ENCODE data around the gene ASTN2. TPM values are rescaled to one million over a fixed set of nuclear protein-coding genes. Genes with fewer than 3 reads are reported as not detected.

Gene ASTN2
- total and polyA plus RNA-seq, 10 of the 15 experiments (the other 5 are each of a cell fraction or from before 2014, with no cell fraction given) = 1.4 to 15.7 (median 7.0) TPM

GRCh38 chr9:116741742-116742141, 673.1 kb downstream of the ASTN2 start:
- DNase-seq (ENCODE audit: low read depth, low spot score) (no peak), ATAC-seq (no peak), FAIRE-seq (no peak)
- Histone ChIP-seq H3K9ac (ENCODE audit: control insufficient read depth, insufficient read depth, low read length) (no peak overlapping the region), H3K4me2 (ENCODE audit: control insufficient read depth, insufficient read depth) (no peak overlapping the region), H4K20me1 (ENCODE audit: control insufficient read depth, insufficient read depth) (no peaks in the 10 kb centered on the region), H3K4me3 (no peak overlapping the region), H3K4me1 (ENCODE audit: control insufficient read depth, insufficient read depth, low read length) (no peaks in the 10 kb centered on the region), H2AFZ (ENCODE audit: control insufficient read depth, low read depth, low read length) (no peak overlapping the region), H3K36me3 (ENCODE audit: control insufficient read depth in 2 of 2, insufficient read depth in 2 of 2, low read length in 1 of 2) (no peaks in the 10 kb centered on the region), H3K79me2 (ENCODE audit: control insufficient read depth, insufficient read depth, low read length) (no peaks in the 10 kb centered on the region), H3K27ac (ENCODE audit: control insufficient read depth, insufficient read depth) (no peak overlapping the region), H3K27me3 (replicated peaks in 1 of 2; ENCODE audit: control insufficient read depth in 2 of 2, insufficient read depth in 2 of 2, low read length in 1 of 2) (no peaks in the 10 kb centered on the region), H3K9me3 (replicated peaks; ENCODE audit: control insufficient read depth, insufficient read depth, low read length) (no peaks in the 10 kb centered on the region)
- intact Hi-C loops (cut with micrococcal nuclease; ENCODE audit: unreplicated experiment) = no loop called here
- RAD21 ChIA-PET (ENCODE audit: unreplicated experiment) = no interaction called here
- no peak for TF ChIP-seq RELB (IDR thresholded peaks at IDR 0.05; ENCODE audit: low read depth)
- peak; percentile 63; the same call in 1 of the 2 replicates for TF ChIP-seq ZNF24 (IDR thresholded peaks at IDR 0.05)
- POLR2A ChIA-PET = no interaction called here
- SMC1A ChIA-PET (ENCODE audit: uncharacterized antibody, unreplicated experiment) = no interaction called here
- in situ Hi-C loops (cut with MboI) = loop anchor here (25.0 kb wide), 1 partner anchor 671 kb away; the partner anchor contains the start of gene ASTN2
- BruUV-seq (replicated peaks) = no TSS peak
- CTCF ChIA-PET = interaction anchor here (3.3 kb wide), 1 partner anchor 119 kb away, joined by 22 read pairs; no protein-coding TSS in a partner anchor
- 0% methylated on average over 2 of the region's 2 CpGs for WGBS (ENCODE audit: insufficient coverage, insufficient replicate concordance, low lambda C conversion rate, missing lambda C conversion rate)

- RAD21 ChIA-PET (ENCODE audit: unreplicated experiment) = no interaction called here
- FAIRE-seq = no peak
- no peak for TF ChIP-seq SIX5 (IDR thresholded peaks at IDR 0.05; ENCODE audit: low read depth, low read length, severe bottlenecking)
- TF ChIP-seq CHD2 (IDR thresholded peaks at IDR 0.05; ENCODE audit: borderline replicate concordance, low read depth, low read length) = no peak
- TF ChIP-seq MTA2 (IDR thresholded peaks at IDR 0.05; ENCODE audit: low read depth) = no peak
- TF ChIP-seq HDGF (IDR thresholded peaks at IDR 0.05) = no peak
- TF ChIP-seq ZSCAN29 (IDR thresholded peaks at IDR 0.05) = no peak
- no peak for TF ChIP-seq TCF3 (IDR thresholded peaks at IDR 0.05; ENCODE audit: borderline replicate concordance, insufficient read depth, low read depth, low read length)
- TF ChIP-seq IRF5 (IDR thresholded peaks at IDR 0.05; ENCODE audit: borderline replicate concordance) = no peak
- no peak for TF ChIP-seq TBL1XR1 (IDR thresholded peaks at IDR 0.05; ENCODE audit: low read depth, low read length)
- TF ChIP-seq RELB (IDR thresholded peaks at IDR 0.05; ENCODE audit: low read depth) = no peak
- TF ChIP-seq RAD21 (IDR thresholded peaks at IDR 0.05; ENCODE audit: insufficient read depth, low read depth, low read length) = no peak
- no peak for TF ChIP-seq PAX5 (IDR thresholded peaks at IDR 0.05; ENCODE audit: borderline replicate concordance, low read depth, low read length)
Measured at GRCh38 chr9:116741086-116741740, 673.6 kb downstream of the ASTN2 start.

More at GRCh38 chr9:116741086-116741740, 673.6 kb downstream of the ASTN2 start:
- Histone ChIP-seq H3K79me2 (ENCODE audit: control insufficient read depth, insufficient read depth, low read length) (no peaks in the 10 kb centered on the region), H3K4me2 (ENCODE audit: control insufficient read depth, insufficient read depth) (no peak overlapping the region), H4K20me1 (ENCODE audit: control insufficient read depth, insufficient read depth) (no peaks in the 10 kb centered on the region), H3K36me3 (ENCODE audit: control insufficient read depth in 2 of 2, insufficient read depth in 2 of 2, low read length in 1 of 2) (no peaks in the 10 kb centered on the region), H3K9ac (ENCODE audit: control insufficient read depth, insufficient read depth, low read length) (no peak overlapping the region), H3K4me1 (ENCODE audit: control insufficient read depth, insufficient read depth, low read length) (no peaks in the 10 kb centered on the region), H3K27ac (ENCODE audit: control insufficient read depth, insufficient read depth) (no peak overlapping the region), H3K27me3 (replicated peaks in 1 of 2; ENCODE audit: control insufficient read depth in 2 of 2, insufficient read depth in 2 of 2, low read length in 1 of 2) (no peaks in the 10 kb centered on the region), H3K9me3 (replicated peaks; ENCODE audit: control insufficient read depth, insufficient read depth, low read length) (no peaks in the 10 kb centered on the region), H3K4me3 (no peak overlapping the region), H2AFZ (ENCODE audit: control insufficient read depth, low read depth, low read length) (no peak overlapping the region)
- SMC1A ChIA-PET (ENCODE audit: uncharacterized antibody, unreplicated experiment) = no interaction called here
- DNase-seq (ENCODE audit: low read depth, low spot score) (no peak), ATAC-seq (no peak)
- in situ Hi-C loops (cut with MboI) = loop anchor here (25.0 kb wide), 1 partner anchor 671 kb away; the partner anchor contains the start of gene ASTN2
- intact Hi-C loops (cut with micrococcal nuclease; ENCODE audit: unreplicated experiment) = no loop called here
- CTCF ChIA-PET = interaction anchor here (1.2 to 3.3 kb wide), 2 partner anchors 15 to 120 kb away, joined by 3 to 22 read pairs; no protein-coding TSS in a partner anchor
- POLR2A ChIA-PET = no interaction called here
- WGBS (ENCODE audit: insufficient coverage, insufficient replicate concordance, low lambda C conversion rate, missing lambda C conversion rate) = 63% methylated on average over 3 of the region's 3 CpGs
- BruUV-seq (replicated peaks) = no TSS peak
